IPS-20b (cell line): ENCODE measurements around the gene RTN4RL1.

Experiments used
- H3K27ac ChIP-seq: one replicate; pipeline ENCODE4 v1.5.1; 2013; ENCODE audit warnings: low read length
- H3K27me3 ChIP-seq: 2 replicates; pipeline ENCODE4 v1.6.1; 2013; ENCODE audit warnings: mild to moderate bottlenecking, low read length, inconsistent platforms; ENCODE audit not compliant: insufficient read depth
- H3K36me3 ChIP-seq: 2 replicates; pipeline ENCODE4 v1.6.1; 2013; ENCODE audit warnings: low read depth, mild to moderate bottlenecking, inconsistent platforms, low read length, moderate library complexity; ENCODE audit not compliant: insufficient read depth
- H3K4me1 ChIP-seq: 2 replicates; pipeline ENCODE4 v1.6.1; 2013; ENCODE audit warnings: mild to moderate bottlenecking, control low read depth, inconsistent platforms, low read length, moderate library complexity; ENCODE audit not compliant: insufficient read depth
- H3K4me3 ChIP-seq: 2 replicates; pipeline ENCODE4 v1.5.1; 2013; ENCODE audit warnings: mild to moderate bottlenecking, low read length, inconsistent platforms
- H3K9ac ChIP-seq: 2 replicates; pipeline ENCODE4 v1.6.1; 2013; ENCODE audit warnings: low read depth, mild to moderate bottlenecking, inconsistent platforms, low read length, moderate library complexity
- H3K9me3 ChIP-seq: 2 replicates; pipeline ENCODE4 v1.6.1; 2013; ENCODE audit warnings: mild to moderate bottlenecking, low read depth, low read length, inconsistent platforms; ENCODE audit not compliant: insufficient read depth

Gene RTN4RL1

GRCh38 chr17:1931844-1932579 is 93.1 kb downstream of the RTN4RL1 start:
- no peak overlapping the region for H3K9ac ChIP-seq
- peaks cover 7% of the 10 kb centered on the region for H3K27me3 ChIP-seq
- no peak overlapping the region for H3K27ac ChIP-seq
- H3K4me1 ChIP-seq, result no peaks in the 10 kb centered on the region
- no peaks in the 10 kb centered on the region for H3K9me3 ChIP-seq
- H3K36me3 ChIP-seq, result no peaks in the 10 kb centered on the region
- H3K4me3 ChIP-seq, result peak overlapping the region; percentile 23; the same call in 1 of the 2 replicates

- no peak overlapping the region for H3K4me3 ChIP-seq
- H3K27me3 ChIP-seq, result peaks cover 7% of the 10 kb centered on the region
- H3K9me3 ChIP-seq, result no peaks in the 10 kb centered on the region
- no peak overlapping the region for H3K27ac ChIP-seq
- no peak overlapping the region for H3K9ac ChIP-seq
- H3K4me1 ChIP-seq, result no peaks in the 10 kb centered on the region
- no peaks in the 10 kb centered on the region for H3K36me3 ChIP-seq
Measured at GRCh38 chr17:1930337-1930645, 94.8 kb downstream of the RTN4RL1 start.

GRCh38 chr17:1928976-1929375 is 96.2 kb downstream of the RTN4RL1 start:
- H3K27ac ChIP-seq, result no peak overlapping the region
- no peaks in the 10 kb centered on the region for H3K9me3 ChIP-seq
- H3K4me1 ChIP-seq, result no peaks in the 10 kb centered on the region
- H3K4me3 ChIP-seq, result no peak overlapping the region
- H3K9ac ChIP-seq, result no peak overlapping the region
- peaks cover 7% of the 10 kb centered on the region for H3K27me3 ChIP-seq
- H3K36me3 ChIP-seq, result no peaks in the 10 kb centered on the region

- Histone ChIP-seq H3K27ac (no peak overlapping the region), H3K4me1 (no peaks in the 10 kb centered on the region), H3K4me3 (no peak overlapping the region), H3K36me3 (no peaks in the 10 kb centered on the region), H3K9ac (no peak overlapping the region), H3K27me3 (no peaks in the 10 kb centered on the region; the same call in 1 of the 2 replicates), H3K9me3 (no peaks in the 10 kb centered on the region)
Measured at GRCh38 chr17:1920948-1921351, 104.2 kb downstream of the RTN4RL1 start.

GRCh38 chr17:1919201-1919600 is 105.9 kb downstream of the RTN4RL1 start:
- Histone ChIP-seq H3K27ac (no peak overlapping the region), H3K4me3 (no peak overlapping the region), H3K27me3 (no peaks in the 10 kb centered on the region; the same call in 1 of the 2 replicates), H3K9me3 (no peaks in the 10 kb centered on the region), H3K4me1 (no peaks in the 10 kb centered on the region), H3K9ac (no peak overlapping the region), H3K36me3 (no peaks in the 10 kb centered on the region)

GRCh38 chr17:1918346-1919162 is 106.6 kb downstream of the RTN4RL1 start:
- Histone ChIP-seq H3K9ac (no peak overlapping the region), H3K36me3 (no peaks in the 10 kb centered on the region), H3K27me3 (peaks cover 6% of the 10 kb centered on the region; the same call in 1 of the 2 replicates), H3K4me1 (no peaks in the 10 kb centered on the region), H3K9me3 (no peaks in the 10 kb centered on the region), H3K4me3 (no peak overlapping the region), H3K27ac (no peak overlapping the region)

GRCh38 chr17:1916963-1917715 is 108.0 kb downstream of the RTN4RL1 start:
- Histone ChIP-seq H3K4me1 (no peaks in the 10 kb centered on the region), H3K9ac (no peak overlapping the region), H3K4me3 (no peak overlapping the region), H3K9me3 (no peaks in the 10 kb centered on the region), H3K27me3 (peaks cover 20% of the 10 kb centered on the region), H3K27ac (no peak overlapping the region), H3K36me3 (no peaks in the 10 kb centered on the region)

GRCh38 chr17:1916316-1916715 is 108.8 kb downstream of the RTN4RL1 start:
- no peak overlapping the region for H3K27ac ChIP-seq
- peaks cover 28% of the 10 kb centered on the region for H3K27me3 ChIP-seq
- H3K9ac ChIP-seq, result no peak overlapping the region
- no peaks in the 10 kb centered on the region for H3K4me1 ChIP-seq
- H3K9me3 ChIP-seq, result no peaks in the 10 kb centered on the region
- H3K36me3 ChIP-seq, result no peaks in the 10 kb centered on the region
- no peak overlapping the region for H3K4me3 ChIP-seq

- H3K9ac ChIP-seq, result no peak overlapping the region
- H3K36me3 ChIP-seq, result no peaks in the 10 kb centered on the region
- H3K27ac ChIP-seq, result no peak overlapping the region
- H3K9me3 ChIP-seq, result no peaks in the 10 kb centered on the region
- no peaks in the 10 kb centered on the region for H3K4me1 ChIP-seq
- H3K4me3 ChIP-seq, result no peak overlapping the region
- peaks cover 32% of the 10 kb centered on the region for H3K27me3 ChIP-seq
Measured at GRCh38 chr17:1915889-1916288, 109.2 kb downstream of the RTN4RL1 start.

GRCh38 chr17:1914661-1915083 is 110.5 kb downstream of the RTN4RL1 start:
- Histone ChIP-seq H3K9me3 (no peaks in the 10 kb centered on the region), H3K27ac (no peak overlapping the region), H3K4me1 (no peaks in the 10 kb centered on the region), H3K9ac (no peak overlapping the region), H3K4me3 (no peak overlapping the region), H3K27me3 (peaks cover 44% of the 10 kb centered on the region), H3K36me3 (no peaks in the 10 kb centered on the region)

GRCh38 chr17:1913702-1914101 is 111.4 kb downstream of the RTN4RL1 start:
- H3K36me3 ChIP-seq, result no peaks in the 10 kb centered on the region
- H3K27me3 ChIP-seq, result peaks cover 54% of the 10 kb centered on the region
- no peak overlapping the region for H3K27ac ChIP-seq
- H3K4me3 ChIP-seq, result no peak overlapping the region
- no peaks in the 10 kb centered on the region for H3K4me1 ChIP-seq
- no peaks in the 10 kb centered on the region for H3K9me3 ChIP-seq
- H3K9ac ChIP-seq, result no peak overlapping the region
